GM23338 (cell line): ENCODE results near the gene GLIS2. TPM values are rescaled to one million over a fixed set of nuclear protein-coding genes. Genes with fewer than 3 reads are reported as not detected.

ENCODE experiments used
- ATAC-seq: fragments of 200-7000 bp; cut with Tn5 transposase; 3 replicates; pipeline ENCODE4 v1.9.1; 2020
- DNase-seq: peaks from one replicate; pipeline ENCODE4 v3.0.0-alpha.2; 2015; ENCODE audit warnings: low spot score
- H2AFZ ChIP-seq: fragments of 200-600 bp; sonication (generic); 2 replicates; pipeline ENCODE4 v1.8.0; 2016; ENCODE audit warnings: antibody characterized with exemption, mild to moderate bottlenecking, moderate library complexity
- H3F3A ChIP-seq: fragments of 200-600 bp; sonication (generic); replicated peaks from 2 replicates; pipeline ENCODE4 v1.8.0; 2017; ENCODE audit warnings: antibody characterized with exemption, mixed run types, low read depth
- H3K27ac ChIP-seq: fragments of 200-600 bp; sonication (generic); 2 replicates; pipeline ENCODE4 v1.6.1; 2016; ENCODE audit warnings: low read depth
- H3K27me3 ChIP-seq: fragments of 200-600 bp; sonication (generic); 2 replicates; pipeline ENCODE4 v1.8.0; 2016; ENCODE audit warnings: mild to moderate bottlenecking, mixed run types, moderate library complexity; ENCODE audit not compliant: insufficient read depth
- H3K36me3 ChIP-seq: fragments of 200-600 bp; sonication (generic); 2 replicates; pipeline ENCODE4 v1.8.0; 2016; ENCODE audit warnings: mild to moderate bottlenecking; ENCODE audit not compliant: insufficient read depth
- H3K4me1 ChIP-seq: fragments of 200-600 bp; sonication (generic); 2 replicates; pipeline ENCODE4 v1.8.0; 2016; ENCODE audit warnings: mild to moderate bottlenecking, moderate library complexity; ENCODE audit not compliant: insufficient read depth
- H3K4me2 ChIP-seq: fragments of 200-600 bp; sonication (generic); 2 replicates; pipeline ENCODE4 v1.7.1; 2017; ENCODE audit warnings: mixed run types
- H3K4me3 ChIP-seq: fragments of 200-600 bp; sonication (generic); 2 replicates; pipeline ENCODE4 v1.6.1; 2016; ENCODE audit warnings: mixed run types
- H3K79me2 ChIP-seq: fragments of 200-600 bp; sonication (generic); replicated peaks from 2 replicates; pipeline ENCODE4 v1.8.0; 2017; ENCODE audit warnings: mild to moderate bottlenecking; ENCODE audit not compliant: insufficient read depth
- H3K9me2 ChIP-seq: fragments of 200-600 bp; sonication (generic); 2 replicates; pipeline ENCODE4 v1.8.0; 2017; ENCODE audit not compliant: insufficient read depth
- H4K20me1 ChIP-seq: fragments of 200-600 bp; sonication (generic); replicated peaks from 2 replicates; pipeline ENCODE4 v1.8.0; 2017; ENCODE audit warnings: mild to moderate bottlenecking; ENCODE audit not compliant: insufficient read depth
- H3K27ac Mint-ChIP-seq: 2 replicates; pipeline ENCODE4 v1.8.0; 2020; ENCODE audit warnings: inconsistent platforms, mild to moderate bottlenecking, moderate library complexity, mixed read lengths
- H3K27me3 Mint-ChIP-seq: 3 replicates; pipeline ENCODE4 v1.8.0; 2022; ENCODE audit warnings: low read depth, mild to moderate bottlenecking, moderate library complexity, mixed read lengths, inconsistent platforms; ENCODE audit not compliant: insufficient read depth, poor library complexity
- H3K36me3 Mint-ChIP-seq: 3 replicates; pipeline ENCODE4 v1.8.0; 2021; ENCODE audit warnings: low read depth, mild to moderate bottlenecking, inconsistent platforms, moderate library complexity, mixed read lengths
- H3K4me1 Mint-ChIP-seq: 3 replicates; pipeline ENCODE4 v1.8.0; 2020; ENCODE audit warnings: mild to moderate bottlenecking, inconsistent platforms, mixed read lengths
- H3K4me3 Mint-ChIP-seq: 3 replicates; pipeline ENCODE4 v1.8.0; 2021; ENCODE audit warnings: moderate library complexity, mild to moderate bottlenecking, inconsistent platforms, mixed read lengths
- H3K9me3 Mint-ChIP-seq: 3 replicates; pipeline ENCODE4 v1.8.0; 2020; ENCODE audit warnings: moderate library complexity, mild to moderate bottlenecking, inconsistent platforms, mixed read lengths
- CREB1 ChIP-seq: fragments of 250-450 bp; sonication (Bioruptor Pico); IDR thresholded peaks from 2 replicates; pipeline ENCODE4 v1.5.0; 2020; ENCODE audit warnings: low read depth, mild to moderate bottlenecking, moderate library complexity
- EZH2 ChIP-seq: fragments of 200-600 bp; sonication (generic); IDR thresholded peaks from one replicate; pipeline ENCODE4 v1.8.0; 2017; ENCODE audit warnings: antibody characterized with exemption, mild to moderate bottlenecking, low read depth; ENCODE audit not compliant: unreplicated experiment
- NANOG ChIP-seq: IDR thresholded peaks from 2 replicates; pipeline ENCODE4 v1.6.1; 2016; ENCODE audit warnings: antibody characterized with exemption, borderline replicate concordance
- POLR2AphosphoS5 ChIP-seq: IDR thresholded peaks from 2 replicates; pipeline ENCODE4 v1.6.1; 2016; ENCODE audit warnings: antibody characterized with exemption, low read depth
- ZNF114 ChIP-seq: fragments of 250-450 bp; sonication (Bioruptor Pico); IDR thresholded peaks from 2 replicates; pipeline ENCODE4 v1.5.0; 2020; ENCODE audit warnings: mild to moderate bottlenecking, moderate library complexity
- polyA plus RNA-seq: library from polyadenylated mRNA; unstranded; fragments of >200 nt; fragmentation: Nextera tagmentation; extraction: Ambion mirVana; gene quantifications from 2 replicates; pipeline ENCODE4 v1.2.1, GENCODE V29; 2016
- total RNA-seq: library from RNA; depleted of rRNA; stranded (reverse); fragments of >200 nt; shearing (Covaris generic); gene quantifications from 2 replicates; pipeline ENCODE4 v1.2.3, GENCODE V29; 2014
- TF ChIP-seq, protein P1 (sequence below): IDR thresholded peaks from 2 replicates; pipeline ENCODE4 v1.6.1; 2016; ENCODE audit warnings: antibody characterized with exemption
- TF ChIP-seq, protein P2 (sequence below): IDR thresholded peaks from one replicate; pipeline ENCODE4 v1.6.1; 2018; ENCODE audit warnings: antibody characterized with exemption; ENCODE audit not compliant: unreplicated experiment
- TF ChIP-seq, protein P3 (sequence below): fragments of 250-450 bp; sonication (Bioruptor Pico); IDR thresholded peaks from 2 replicates; pipeline ENCODE4 v1.5.0; 2020; ENCODE audit warnings: mild to moderate bottlenecking, moderate library complexity

GLIS2 gene
- total and polyA plus RNA-seq, 2 experiments from 2014 or later, result 8.2 to 10.2 TPM

DNA sequence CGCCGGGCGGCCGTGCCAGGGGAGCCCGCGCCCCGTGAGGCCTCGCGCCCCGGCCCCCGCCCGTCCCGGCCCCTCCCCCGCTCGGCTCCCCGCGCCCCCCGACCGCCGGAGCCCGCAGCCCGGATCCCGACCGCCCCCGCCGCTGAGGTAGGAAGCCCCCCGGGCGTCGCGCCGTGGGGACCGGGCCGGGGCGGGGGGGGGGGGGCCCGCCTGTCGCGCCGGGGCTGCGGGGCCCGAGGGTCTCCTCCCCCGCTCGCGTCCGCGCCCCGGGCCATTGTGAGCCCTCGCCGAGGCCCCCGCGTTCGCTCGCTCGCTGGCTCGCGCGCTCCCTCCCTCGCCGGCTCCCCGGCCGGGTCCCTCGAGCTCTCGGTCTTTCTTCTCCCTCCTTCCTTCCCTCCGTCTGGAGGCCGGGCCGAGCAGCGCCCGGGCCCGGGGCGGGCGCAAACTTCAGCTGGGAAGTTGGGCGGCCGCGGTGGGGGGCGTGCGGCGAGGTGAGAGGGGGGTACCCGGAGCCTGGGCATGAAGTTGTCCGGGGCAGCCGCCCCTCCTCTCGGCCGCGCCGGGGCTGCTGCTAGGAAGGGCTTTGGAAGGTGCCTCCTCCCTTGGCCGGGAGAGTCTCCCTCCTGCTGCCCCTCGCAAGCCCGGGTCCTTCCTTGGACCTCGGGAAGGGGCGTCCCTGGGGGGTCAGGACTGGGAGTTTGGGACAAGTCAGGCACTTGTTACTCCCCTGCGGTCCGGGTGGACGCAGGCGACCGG lies 419 bp downstream of the GLIS2 start (continued):
- no peak for TF ChIP-seq ZNF114 (CRISPR knock-in tag)
- TF ChIP-seq, protein P1, sequence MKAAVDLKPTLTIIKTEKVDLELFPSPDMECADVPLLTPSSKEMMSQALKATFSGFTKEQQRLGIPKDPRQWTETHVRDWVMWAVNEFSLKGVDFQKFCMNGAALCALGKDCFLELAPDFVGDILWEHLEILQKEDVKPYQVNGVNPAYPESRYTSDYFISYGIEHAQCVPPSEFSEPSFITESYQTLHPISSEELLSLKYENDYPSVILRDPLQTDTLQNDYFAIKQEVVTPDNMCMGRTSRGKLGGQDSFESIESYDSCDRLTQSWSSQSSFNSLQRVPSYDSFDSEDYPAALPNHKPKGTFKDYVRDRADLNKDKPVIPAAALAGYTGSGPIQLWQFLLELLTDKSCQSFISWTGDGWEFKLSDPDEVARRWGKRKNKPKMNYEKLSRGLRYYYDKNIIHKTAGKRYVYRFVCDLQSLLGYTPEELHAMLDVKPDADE, result no peak
- TF ChIP-seq, protein P2, sequence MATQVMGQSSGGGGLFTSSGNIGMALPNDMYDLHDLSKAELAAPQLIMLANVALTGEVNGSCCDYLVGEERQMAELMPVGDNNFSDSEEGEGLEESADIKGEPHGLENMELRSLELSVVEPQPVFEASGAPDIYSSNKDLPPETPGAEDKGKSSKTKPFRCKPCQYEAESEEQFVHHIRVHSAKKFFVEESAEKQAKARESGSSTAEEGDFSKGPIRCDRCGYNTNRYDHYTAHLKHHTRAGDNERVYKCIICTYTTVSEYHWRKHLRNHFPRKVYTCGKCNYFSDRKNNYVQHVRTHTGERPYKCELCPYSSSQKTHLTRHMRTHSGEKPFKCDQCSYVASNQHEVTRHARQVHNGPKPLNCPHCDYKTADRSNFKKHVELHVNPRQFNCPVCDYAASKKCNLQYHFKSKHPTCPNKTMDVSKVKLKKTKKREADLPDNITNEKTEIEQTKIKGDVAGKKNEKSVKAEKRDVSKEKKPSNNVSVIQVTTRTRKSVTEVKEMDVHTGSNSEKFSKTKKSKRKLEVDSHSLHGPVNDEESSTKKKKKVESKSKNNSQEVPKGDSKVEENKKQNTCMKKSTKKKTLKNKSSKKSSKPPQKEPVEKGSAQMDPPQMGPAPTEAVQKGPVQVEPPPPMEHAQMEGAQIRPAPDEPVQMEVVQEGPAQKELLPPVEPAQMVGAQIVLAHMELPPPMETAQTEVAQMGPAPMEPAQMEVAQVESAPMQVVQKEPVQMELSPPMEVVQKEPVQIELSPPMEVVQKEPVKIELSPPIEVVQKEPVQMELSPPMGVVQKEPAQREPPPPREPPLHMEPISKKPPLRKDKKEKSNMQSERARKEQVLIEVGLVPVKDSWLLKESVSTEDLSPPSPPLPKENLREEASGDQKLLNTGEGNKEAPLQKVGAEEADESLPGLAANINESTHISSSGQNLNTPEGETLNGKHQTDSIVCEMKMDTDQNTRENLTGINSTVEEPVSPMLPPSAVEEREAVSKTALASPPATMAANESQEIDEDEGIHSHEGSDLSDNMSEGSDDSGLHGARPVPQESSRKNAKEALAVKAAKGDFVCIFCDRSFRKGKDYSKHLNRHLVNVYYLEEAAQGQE, result no peak

DNA sequence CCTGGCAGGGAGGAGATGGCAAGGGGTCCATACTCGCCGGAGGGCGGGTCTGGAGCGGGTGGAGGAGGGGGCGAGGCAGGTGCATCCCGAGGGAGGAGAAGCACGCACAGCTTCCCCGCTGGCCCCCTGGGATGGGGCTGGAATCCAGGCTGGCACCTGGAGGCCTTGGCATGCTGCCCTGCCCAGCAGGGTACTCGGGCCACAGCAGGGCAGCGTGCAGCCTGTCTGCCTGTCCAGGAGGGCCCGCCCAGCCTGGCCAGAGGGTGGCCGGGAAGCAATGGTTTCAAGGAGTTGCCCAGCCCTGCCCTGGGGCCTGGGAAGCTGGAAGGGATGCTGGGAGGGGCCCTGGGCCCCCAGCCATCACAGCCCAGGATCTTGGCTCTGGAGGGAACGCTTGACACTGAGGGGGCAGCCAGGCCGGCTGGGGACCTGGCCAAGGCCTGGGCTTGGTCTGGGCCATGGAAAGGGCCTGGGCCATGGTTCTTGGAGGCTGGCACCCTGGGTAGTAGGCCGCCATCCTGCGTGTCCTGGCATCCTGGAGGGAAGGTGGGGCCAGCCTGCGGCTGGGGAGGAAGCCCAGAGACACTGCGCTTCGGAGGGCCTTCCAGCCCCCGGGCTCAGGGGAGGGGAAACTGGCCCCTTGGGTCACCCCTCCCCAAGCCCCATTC lies 1.1 kb downstream of the GLIS2 start:
- Histone ChIP-seq H3F3A (peaks cover 14% of the 10 kb centered on the region), H3K79me2 (peaks cover 48% of the 10 kb centered on the region), H3K4me2 (peak overlapping the region; percentile 96), H3K9me2 (no peaks in the 10 kb centered on the region), H2AFZ (no peak overlapping the region), H4K20me1 (peaks cover 16% of the 10 kb centered on the region; the same call in 1 of the 2 replicates), H3K4me1 (peaks cover 32% of the 10 kb centered on the region), H3K27me3 (peaks cover 19% of the 10 kb centered on the region), H3K4me3 (peak overlapping the region; percentile 84), H3K36me3 (no peaks in the 10 kb centered on the region), H3K27ac (no peak overlapping the region)
- no peaks in the 10 kb centered on the region; the same call in 2 of the 3 replicates for H3K36me3 Mint-ChIP-seq
- peak; percentile 6 for ATAC-seq
- peaks cover 16% of the 10 kb centered on the region for H3K4me1 Mint-ChIP-seq
- no peak overlapping the region for H3K27ac Mint-ChIP-seq
- peaks cover 22% of the 10 kb centered on the region for H3K27me3 Mint-ChIP-seq
- no peak for DNase-seq
- peaks cover 3% of the 10 kb centered on the region; the same call in 1 of the 3 replicates for H3K9me3 Mint-ChIP-seq
- H3K4me3 Mint-ChIP-seq, result peak overlapping the region; percentile 71
- no peak for TF ChIP-seq POLR2AphosphoS5
- TF ChIP-seq, protein P3, sequence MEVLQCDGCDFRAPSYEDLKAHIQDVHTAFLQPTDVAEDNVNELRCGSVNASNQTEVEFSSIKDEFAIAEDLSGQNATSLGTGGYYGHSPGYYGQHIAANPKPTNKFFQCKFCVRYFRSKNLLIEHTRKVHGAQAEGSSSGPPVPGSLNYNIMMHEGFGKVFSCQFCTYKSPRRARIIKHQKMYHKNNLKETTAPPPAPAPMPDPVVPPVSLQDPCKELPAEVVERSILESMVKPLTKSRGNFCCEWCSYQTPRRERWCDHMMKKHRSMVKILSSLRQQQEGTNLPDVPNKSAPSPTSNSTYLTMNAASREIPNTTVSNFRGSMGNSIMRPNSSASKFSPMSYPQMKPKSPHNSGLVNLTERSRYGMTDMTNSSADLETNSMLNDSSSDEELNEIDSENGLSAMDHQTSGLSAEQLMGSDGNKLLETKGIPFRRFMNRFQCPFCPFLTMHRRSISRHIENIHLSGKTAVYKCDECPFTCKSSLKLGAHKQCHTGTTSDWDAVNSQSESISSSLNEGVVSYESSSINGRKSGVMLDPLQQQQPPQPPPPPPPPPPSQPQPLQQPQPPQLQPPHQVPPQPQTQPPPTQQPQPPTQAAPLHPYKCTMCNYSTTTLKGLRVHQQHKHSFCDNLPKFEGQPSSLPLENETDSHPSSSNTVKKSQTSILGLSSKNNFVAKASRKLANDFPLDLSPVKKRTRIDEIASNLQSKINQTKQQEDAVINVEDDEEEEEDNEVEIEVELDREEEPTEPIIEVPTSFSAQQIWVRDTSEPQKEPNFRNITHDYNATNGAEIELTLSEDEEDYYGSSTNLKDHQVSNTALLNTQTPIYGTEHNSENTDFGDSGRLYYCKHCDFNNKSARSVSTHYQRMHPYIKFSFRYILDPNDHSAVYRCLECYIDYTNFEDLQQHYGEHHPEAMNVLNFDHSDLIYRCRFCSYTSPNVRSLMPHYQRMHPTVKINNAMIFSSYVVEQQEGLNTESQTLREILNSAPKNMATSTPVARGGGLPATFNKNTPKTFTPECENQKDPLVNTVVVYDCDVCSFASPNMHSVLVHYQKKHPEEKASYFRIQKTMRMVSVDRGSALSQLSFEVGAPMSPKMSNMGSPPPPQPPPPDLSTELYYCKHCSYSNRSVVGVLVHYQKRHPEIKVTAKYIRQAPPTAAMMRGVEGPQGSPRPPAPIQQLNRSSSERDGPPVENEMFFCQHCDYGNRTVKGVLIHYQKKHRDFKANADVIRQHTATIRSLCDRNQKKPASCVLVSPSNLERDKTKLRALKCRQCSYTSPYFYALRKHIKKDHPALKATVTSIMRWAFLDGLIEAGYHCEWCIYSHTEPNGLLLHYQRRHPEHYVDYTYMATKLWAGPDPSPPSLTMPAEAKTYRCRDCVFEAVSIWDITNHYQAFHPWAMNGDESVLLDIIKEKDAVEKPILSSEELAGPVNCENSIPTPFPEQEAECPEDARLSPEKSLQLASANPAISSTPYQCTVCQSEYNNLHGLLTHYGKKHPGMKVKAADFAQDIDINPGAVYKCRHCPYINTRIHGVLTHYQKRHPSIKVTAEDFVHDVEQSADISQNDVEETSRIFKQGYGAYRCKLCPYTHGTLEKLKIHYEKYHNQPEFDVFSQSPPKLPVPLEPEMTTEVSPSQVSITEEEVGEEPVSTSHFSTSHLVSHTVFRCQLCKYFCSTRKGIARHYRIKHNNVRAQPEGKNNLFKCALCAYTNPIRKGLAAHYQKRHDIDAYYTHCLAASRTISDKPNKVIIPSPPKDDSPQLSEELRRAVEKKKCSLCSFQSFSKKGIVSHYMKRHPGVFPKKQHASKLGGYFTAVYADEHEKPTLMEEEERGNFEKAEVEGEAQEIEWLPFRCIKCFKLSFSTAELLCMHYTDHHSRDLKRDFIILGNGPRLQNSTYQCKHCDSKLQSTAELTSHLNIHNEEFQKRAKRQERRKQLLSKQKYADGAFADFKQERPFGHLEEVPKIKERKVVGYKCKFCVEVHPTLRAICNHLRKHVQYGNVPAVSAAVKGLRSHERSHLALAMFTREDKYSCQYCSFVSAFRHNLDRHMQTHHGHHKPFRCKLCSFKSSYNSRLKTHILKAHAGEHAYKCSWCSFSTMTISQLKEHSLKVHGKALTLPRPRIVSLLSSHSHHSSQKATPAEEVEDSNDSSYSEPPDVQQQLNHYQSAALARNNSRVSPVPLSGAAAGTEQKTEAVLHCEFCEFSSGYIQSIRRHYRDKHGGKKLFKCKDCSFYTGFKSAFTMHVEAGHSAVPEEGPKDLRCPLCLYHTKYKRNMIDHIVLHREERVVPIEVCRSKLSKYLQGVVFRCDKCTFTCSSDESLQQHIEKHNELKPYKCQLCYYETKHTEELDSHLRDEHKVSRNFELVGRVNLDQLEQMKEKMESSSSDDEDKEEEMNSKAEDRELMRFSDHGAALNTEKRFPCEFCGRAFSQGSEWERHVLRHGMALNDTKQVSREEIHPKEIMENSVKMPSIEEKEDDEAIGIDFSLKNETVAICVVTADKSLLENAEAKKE (CRISPR knock-in tag), result no peak
- no peak for TF ChIP-seq CREB1
- TF ChIP-seq, protein P2, result no peak
- no peak for TF ChIP-seq EZH2
- no peak for TF ChIP-seq NANOG
